Stimulated activated CD8-positive, alpha-beta memory T cell treated with anti-CD3 and anti-CD28 coated beads, Interleukin-4, amount 100 ng/mL, for 1 hour (primary cell): Measurements from ENCODE around the gene C13orf46.
"Not testable (repeated sequence)": the region's sequence is repeated elsewhere in the genome, so short reads cannot be mapped to it uniquely, and the experiment has no call there.

Source experiments
- DNase-seq, 2 donors: peaks; one replicate each; pipeline ENCODE4 v3.0.0-alpha.2; 2020; ENCODE audit warnings: low read depth in 2 of 2, low spot score in 1 of 2

C13orf46 gene

GRCh38 chr13:113995051-113995601 lies 21.2 kb upstream of the C13orf46 start:
- no peak for DNase-seq

GRCh38 chr13:113992276-113993005 lies 18.6 kb upstream of the C13orf46 start:
- DNase-seq, result no peak

GRCh38 chr13:113991676-113992179 lies 17.9 kb upstream of the C13orf46 start:
- DNase-seq, result no peak

- no peak for DNase-seq
Observed at GRCh38 chr13:113991191-113991669, 17.4 kb upstream of the C13orf46 start.

GRCh38 chr13:113990321-113990837 lies 16.5 kb upstream of the C13orf46 start:
- DNase-seq, result no peak

GRCh38 chr13:113989585-113990300 lies 15.9 kb upstream of the C13orf46 start:
- no peak for DNase-seq

- DNase-seq, result not testable (repeated sequence)
Observed at GRCh38 chr13:113988859-113989258, 15.0 kb upstream of the C13orf46 start.

- DNase-seq, result no peak
Observed at GRCh38 chr13:113982296-113982661, 8.4 kb upstream of the C13orf46 start.

GRCh38 chr13:113981611-113982295 lies 7.9 kb upstream of the C13orf46 start:
- no peak for DNase-seq

GRCh38 chr13:113981194-113981605 lies 7.3 kb upstream of the C13orf46 start:
- no peak for DNase-seq

GRCh38 chr13:113980489-113981064 lies 6.7 kb upstream of the C13orf46 start:
- no peak for DNase-seq

GRCh38 chr13:113979791-113980471 lies 6.1 kb upstream of the C13orf46 start:
- no peak for DNase-seq

GRCh38 chr13:113978741-113979481 lies 5.0 kb upstream of the C13orf46 start:
- DNase-seq, result no peak

GRCh38 chr13:113977976-113978375 lies 4.1 kb upstream of the C13orf46 start:
- no peak for DNase-seq

- no peak for DNase-seq
Observed at GRCh38 chr13:113976711-113977684, 3.1 kb upstream of the C13orf46 start.

- DNase-seq, result no peak
Observed at GRCh38 chr13:113975416-113975815, 1.5 kb upstream of the C13orf46 start.

GRCh38 chr13:113974304-113975281 lies 717 bp upstream of the C13orf46 start:
- DNase-seq, result no peak
